Tibial nerve (tissue), 4 donors: ENCODE measurements around the gene NREP. TPM values are rescaled to one million over a fixed set of nuclear protein-coding genes. Genes with fewer than 3 reads are reported as not detected.

Source experiments
- DNase-seq, 2 donors: peaks; one replicate each; pipeline ENCODE4 v3.0.0-alpha.2; 2019; ENCODE audit warnings: low spot score in 2 of 2
- H3K27ac ChIP-seq, 4 donors: fragments of 200-600 bp; sonication (generic) in 3 of 4; one replicate each; pipeline ENCODE4 v1.5.1; 2017 to 2019; ENCODE audit warnings: mild to moderate bottlenecking in 1 of 4
- H3K27me3 ChIP-seq, 2 donors: fragments of 200-600 bp; sonication (generic) in 1 of 2; one replicate each; pipeline versions ENCODE4 v1.5.1 to v1.6.0; 2017 to 2019
- H3K36me3 ChIP-seq, 3 donors: fragments of 200-600 bp; sonication (generic); one replicate each; pipeline ENCODE4 v1.5.1; 2018 to 2019
- H3K4me1 ChIP-seq, 4 donors: fragments of 200-600 bp; sonication (generic) in 3 of 4; one replicate each; pipeline ENCODE4 v1.5.1; 2017 to 2019
- H3K4me3 ChIP-seq, 4 donors: fragments of 200-600 bp; sonication (generic) in 3 of 4; one replicate each; pipeline ENCODE4 v1.5.1; 2017 to 2019; ENCODE audit warnings: mild to moderate bottlenecking in 1 of 4, moderate library complexity in 1 of 4
- H3K9me3 ChIP-seq, 4 donors: fragments of 200-600 bp; sonication (generic) in 3 of 4; one replicate each; pipeline ENCODE4 v1.5.1; 2017 to 2019
- CTCF ChIP-seq, 5 experiments: fragments of 200-600 bp in 3 of 5; fragments of 450-650 bp in 2 of 5; sonication (generic) in 3 of 5; IDR thresholded peaks; one replicate each; pipeline ENCODE4 v1.5.1; 2016 to 2019; ENCODE audit warnings: antibody characterized with exemption in 5 of 5, mild to moderate bottlenecking in 3 of 5, moderate library complexity in 2 of 5
- EP300 ChIP-seq, 2 donors: sonication (generic); formaldehyde crosslinking; IDR thresholded peaks; one replicate each; pipeline ENCODE4 v1.6.1; 2017; ENCODE audit warnings: antibody characterized with exemption in 2 of 2, mild to moderate bottlenecking in 1 of 2
- POLR2A ChIP-seq, 2 donors: fragments of 450-650 bp; IDR thresholded peaks; one replicate each; pipeline ENCODE4 v1.6.1; 2017; ENCODE audit warnings: antibody characterized with exemption in 2 of 2, mild to moderate bottlenecking in 2 of 2, moderate library complexity in 2 of 2
- WGBS, 2 donors: methylation state at CpG; one replicate each; pipeline ENCODE4 v1.1.5; 2018; 5-methylcytosine and 5-hydroxymethylcytosine counted together
- total RNA-seq, 4 donors: library from RNA; depleted of rRNA; stranded (reverse); fragments of >200 nt; gene quantifications; one replicate each; pipeline ENCODE4 v1.1.0, GENCODE V29; 2016

NREP gene
- total RNA-seq, 4 donors from 2014 or later: 3.3 to 18.0 (median 11.3) TPM

GRCh38 chr5:111752426-111752965 is 4.5 kb downstream of the NREP start:
- H3K4me3 ChIP-seq: no peak overlapping the region
- WGBS, 2 donors: 49 to 58% methylated on average over 2 of the region's 2 CpGs
- H3K9me3 ChIP-seq: no peaks in the 10 kb centered on the region
- H3K36me3 ChIP-seq: no peaks in the 10 kb centered on the region
- H3K27ac ChIP-seq: peak overlapping the region in 1 of 4 donors; percentile 51
- no peaks in the 10 kb centered on the region for H3K27me3 ChIP-seq
- no peak for DNase-seq
- peaks cover 0 to 40% (median 13%) of the 10 kb centered on the region in 4 donors for H3K4me1 ChIP-seq
- TF ChIP-seq CTCF (IDR thresholded peaks at IDR 0.05) (no peak), EP300 (IDR thresholded peaks at IDR 0.05) (no peak), POLR2A (IDR thresholded peaks at IDR 0.05) (no peak)

GRCh38 chr5:111749303-111750026 is 7.5 kb downstream of the NREP start:
- Histone ChIP-seq H3K4me1 (peaks cover 0 to 20% (median 4%) of the 10 kb centered on the region in 4 donors), H3K27ac (no peak overlapping the region)
- WGBS, 2 donors: 71 to 72% methylated on average over 5 of the region's 5 CpGs

GRCh38 chr5:111748304-111748763 is 8.7 kb downstream of the NREP start:
- no peaks in the 10 kb centered on the region for H3K27me3 ChIP-seq
- no peak overlapping the region for H3K4me3 ChIP-seq
- TF ChIP-seq POLR2A (IDR thresholded peaks at IDR 0.05): no peak
- TF ChIP-seq EP300 (IDR thresholded peaks at IDR 0.05): no peak
- no peak for TF ChIP-seq CTCF (IDR thresholded peaks at IDR 0.05)
- no peaks in the 10 kb centered on the region for H3K9me3 ChIP-seq
- no peak overlapping the region for H3K27ac ChIP-seq
- no peaks in the 10 kb centered on the region for H3K36me3 ChIP-seq
- no peak for DNase-seq
- peaks cover 3 to 20% (median 8%) of the 10 kb centered on the region in 4 donors for H3K4me1 ChIP-seq
- 71 to 73% methylated on average over 3 of the region's 3 CpGs for WGBS, 2 donors

More at GRCh38 chr5:111749303-111750026, 7.5 kb downstream of the NREP start:
- Histone ChIP-seq H3K27me3 (no peaks in the 10 kb centered on the region), H3K9me3 (no peaks in the 10 kb centered on the region), H3K4me3 (no peak overlapping the region), H3K36me3 (no peaks in the 10 kb centered on the region)
- TF ChIP-seq CTCF (IDR thresholded peaks at IDR 0.05) (no peak), POLR2A (IDR thresholded peaks at IDR 0.05) (no peak), EP300 (IDR thresholded peaks at IDR 0.05) (no peak)
- no peak for DNase-seq

GRCh38 chr5:111747337-111747736 is 9.7 kb downstream of the NREP start:
- H3K27ac ChIP-seq: no peak overlapping the region
- peaks cover 8 to 29% (median 16%) of the 10 kb centered on the region in 4 donors for H3K4me1 ChIP-seq
- H3K9me3 ChIP-seq: no peaks in the 10 kb centered on the region
- TF ChIP-seq POLR2A (IDR thresholded peaks at IDR 0.05): no peak
- TF ChIP-seq CTCF (IDR thresholded peaks at IDR 0.05): no peak
- no peak for TF ChIP-seq EP300 (IDR thresholded peaks at IDR 0.05)
- 45 to 50% methylated on average over 2 of the region's 2 CpGs for WGBS, 2 donors
- H3K4me3 ChIP-seq: no peak overlapping the region
- no peaks in the 10 kb centered on the region for H3K36me3 ChIP-seq
- DNase-seq: no peak
- no peaks in the 10 kb centered on the region for H3K27me3 ChIP-seq

- H3K27me3 ChIP-seq: no peaks in the 10 kb centered on the region
- peaks cover 8 to 31% (median 18%) of the 10 kb centered on the region in 4 donors for H3K4me1 ChIP-seq
- no peaks in the 10 kb centered on the region for H3K36me3 ChIP-seq
- WGBS, 2 donors: 62 to 66% methylated on average over 4 of the region's 4 CpGs
- TF ChIP-seq CTCF (IDR thresholded peaks at IDR 0.05) (no peak), EP300 (IDR thresholded peaks at IDR 0.05) (no peak), POLR2A (IDR thresholded peaks at IDR 0.05) (no peak)
- H3K4me3 ChIP-seq: no peak overlapping the region
- no peaks in the 10 kb centered on the region for H3K9me3 ChIP-seq
- no peak for DNase-seq
- H3K27ac ChIP-seq: no peak overlapping the region
Measured at GRCh38 chr5:111746791-111747190, 10.2 kb downstream of the NREP start.
